HCT116 (cell line): ENCODE results near the gene SPTBN1. TPM values are rescaled to one million over a fixed set of nuclear protein-coding genes. Genes with fewer than 3 reads are reported as not detected.

Experiments used
- ATAC-seq: fragments of 200-7000 bp; cut with Tn5 transposase; 2 replicates; pipeline ENCODE4 v1.9.1; 2020; ENCODE audit warnings: mild to moderate bottlenecking, moderate library complexity
- BruUV-seq: library from RNA; stranded (reverse); fragments of 400-500 nt; replicated peaks from 2 replicates; lab custom pipeline; 2021; lab: Mats Ljungman, UMichigan
- CTCF ChIA-PET: fragments of 300-600 bp; sonication (Branson Sonifier 250); formaldehyde crosslinking; loops from one replicate; lab custom pipeline; 2021; ENCODE audit warnings: antibody characterized with exemption; lab: Charles Lee
- POLR2A ChIA-PET: fragments of 300-600, 350-600 bp; sonication (Branson Sonifier 250); formaldehyde crosslinking; loops from one replicate; lab custom pipeline; 2021; ENCODE audit warnings: antibody characterized with exemption; lab: Charles Lee
- RAD21 ChIA-PET, 2 experiments: fragments of 300-600 bp; sonication (Branson Sonifier 250); formaldehyde crosslinking; loops; one replicate each; lab custom pipeline; 2023; ENCODE audit warnings: low total read pairs in 2 of 2; ENCODE audit not compliant: uncharacterized antibody in 2 of 2, unreplicated experiment in 2 of 2, low non-redundant PET in 1 of 2; lab: Charles Lee
- DNase-seq: peaks from one replicate; pipeline ENCODE4 v3.0.0-alpha.2; 2010; ENCODE audit warnings: low read depth, low spot score
- H2AFZ ChIP-seq: fragments of 200-600 bp; shearing (Covaris generic), sonication (generic); 2 replicates; pipeline ENCODE4 v1.6.1; 2017; ENCODE audit warnings: low read depth, mixed run types, mixed read lengths, antibody characterized with exemption, low read length; ENCODE audit not compliant: poor library complexity, severe bottlenecking
- H3K27ac ChIP-seq: 2 replicates; pipeline ENCODE4 v1.5.1; 2012; ENCODE audit warnings: low read depth, low read length
- H3K27me3 ChIP-seq: fragments of 200-600 bp; sonication (generic); 2 replicates; pipeline ENCODE4 v1.6.1; 2016; ENCODE audit warnings: mixed run types, low read length, mixed read lengths; ENCODE audit not compliant: insufficient read depth
- H3K36me3 ChIP-seq, 2 experiments: fragments of 200-500 bp in 1 of 2; fragments of 200-600 bp in 1 of 2; sonication (Bioruptor generic) in 1 of 2; sonication (generic) in 1 of 2; 2 replicates each; pipeline versions ENCODE4 v1.5.1 to v1.6.1; 2014 to 2016; ENCODE audit warnings: low read length in 2 of 2, inconsistent platforms in 1 of 2, mixed read lengths in 1 of 2, mixed run types in 1 of 2; ENCODE audit not compliant: insufficient read depth in 2 of 2, control insufficient read depth in 1 of 2
- H3K4me1 ChIP-seq, 2 experiments: fragments of 200-600 bp in 1 of 2; sonication (generic) in 1 of 2; 2 replicates each; pipeline versions ENCODE4 v1.5.1 to v1.6.1; 2012 to 2017; ENCODE audit warnings: low read length in 2 of 2, inconsistent platforms in 1 of 2, mild to moderate bottlenecking in 1 of 2, mixed read lengths in 1 of 2, mixed run types in 1 of 2, moderate library complexity in 1 of 2; ENCODE audit not compliant: insufficient read depth in 2 of 2, control insufficient read depth in 1 of 2
- H3K4me2 ChIP-seq: fragments of 200-600 bp; sonication (generic); 2 replicates; pipeline ENCODE4 v1.6.1; 2017; ENCODE audit warnings: mixed run types, low read length, mixed read lengths
- H3K4me3 ChIP-seq, 2 experiments: fragments of 200-600 bp in 1 of 2; sonication (generic) in 1 of 2; replicated peaks in 1 of 2; 2 replicates each; pipeline ENCODE4 v1.5.1; 2011 to 2016; ENCODE audit warnings: low read length in 2 of 2, control low read depth in 1 of 2, low read depth in 1 of 2, mild to moderate bottlenecking in 1 of 2, mixed read lengths in 1 of 2, mixed run types in 1 of 2
- H3K79me2 ChIP-seq: fragments of 200-600 bp; sonication (generic); 2 replicates; pipeline ENCODE4 v1.6.1; 2017; ENCODE audit warnings: mild to moderate bottlenecking, mixed run types, low read length, moderate library complexity, mixed read lengths; ENCODE audit not compliant: insufficient read depth
- H3K9ac ChIP-seq: fragments of 200-600 bp; sonication (generic); 2 replicates; pipeline ENCODE4 v1.6.1; 2016; ENCODE audit warnings: low read length, mixed read lengths
- H3K9me2 ChIP-seq: fragments of 200-600 bp; sonication (generic), shearing (Covaris generic); 2 replicates; pipeline ENCODE4 v1.6.1; 2017; ENCODE audit warnings: mixed run types, mild to moderate bottlenecking, moderate library complexity; ENCODE audit not compliant: insufficient read depth
- H3K9me3 ChIP-seq, 2 experiments: fragments of 200-500 bp in 1 of 2; fragments of 200-600 bp in 1 of 2; sonication (Bioruptor generic) in 1 of 2; sonication (generic) in 1 of 2; 2 replicates each; pipeline ENCODE4 v1.6.1; 2014 to 2017; ENCODE audit warnings: low read length in 2 of 2, mixed read lengths in 2 of 2, inconsistent platforms in 1 of 2, low read depth in 1 of 2, mild to moderate bottlenecking in 1 of 2, mixed run types in 1 of 2, moderate library complexity in 1 of 2; ENCODE audit not compliant: control insufficient read depth in 1 of 2, insufficient read depth in 1 of 2
- H4K20me1 ChIP-seq: fragments of 200-600 bp; sonication (generic), shearing (Covaris generic); 2 replicates; pipeline ENCODE4 v1.6.1; 2017; ENCODE audit warnings: mixed run types, mild to moderate bottlenecking, moderate library complexity; ENCODE audit not compliant: insufficient read depth
- ATF3 ChIP-seq: IDR thresholded peaks from 2 replicates; pipeline ENCODE4 v1.6.1; 2012
- CEBPB ChIP-seq: IDR thresholded peaks from 2 replicates; pipeline ENCODE4 v1.6.1; 2012; ENCODE audit warnings: low read depth
- CTCF ChIP-seq, 3 experiments: fragments of 200-600 bp in 1 of 3; sonication (generic) in 1 of 3; IDR thresholded peaks in 2 of 3; conservative IDR thresholded peaks in 1 of 3; 2 replicates each; pipeline ENCODE4 v1.5.1; 2012 to 2017; ENCODE audit warnings: low read depth in 2 of 3, low read length in 2 of 3, antibody characterized with exemption in 1 of 3, borderline replicate concordance in 1 of 3, control low read depth in 1 of 3, mild to moderate bottlenecking in 1 of 3, mixed read lengths in 1 of 3, mixed run types in 1 of 3, moderate library complexity in 1 of 3; ENCODE audit not compliant: insufficient read depth in 1 of 3
- EGR1 ChIP-seq: IDR thresholded peaks from 2 replicates; pipeline ENCODE4 v1.6.1; 2012; ENCODE audit warnings: low read depth
- EZH2phosphoT487 ChIP-seq: fragments of 200-600 bp; IDR thresholded peaks from 2 replicates; pipeline ENCODE4 v1.6.1; 2018; ENCODE audit warnings: antibody characterized with exemption, borderline replicate concordance
- FOSL1 ChIP-seq: IDR thresholded peaks from 2 replicates; pipeline ENCODE4 v1.6.1; 2012; ENCODE audit warnings: low read depth
- POLR2A ChIP-seq: IDR thresholded peaks from 2 replicates; pipeline ENCODE4 v1.7.0; 2011; ENCODE audit warnings: borderline replicate concordance; ENCODE audit not compliant: insufficient read depth, insufficient read length; ENCODE audit errors: extremely low read depth
- RAD21 ChIP-seq: IDR thresholded peaks from 2 replicates; pipeline ENCODE4 v1.6.1; 2012; ENCODE audit warnings: low read depth, mild to moderate bottlenecking
- REST ChIP-seq: IDR thresholded peaks from 2 replicates; pipeline ENCODE4 v1.6.1; 2012; ENCODE audit warnings: low read depth
- SIN3A ChIP-seq: IDR thresholded peaks from 2 replicates; pipeline ENCODE4 v1.6.1; 2012; ENCODE audit warnings: low read depth
- TCF7L2 ChIP-seq: IDR thresholded peaks from 2 replicates; pipeline ENCODE4 v1.7.0; 2011; ENCODE audit warnings: borderline replicate concordance, inconsistent platforms; ENCODE audit not compliant: insufficient read depth, insufficient read length; ENCODE audit errors: extremely low read depth
- YY1 ChIP-seq: IDR thresholded peaks from 2 replicates; pipeline ENCODE4 v1.6.1; 2011; ENCODE audit warnings: low read length, low read depth, moderate library complexity, mild to moderate bottlenecking; ENCODE audit not compliant: insufficient replicate concordance; ENCODE audit errors: extremely low read depth
- ZBTB33 ChIP-seq: IDR thresholded peaks from 2 replicates; pipeline ENCODE4 v1.6.1; 2011; ENCODE audit warnings: mild to moderate bottlenecking, low read length, moderate library complexity; ENCODE audit not compliant: insufficient replicate concordance; ENCODE audit errors: extremely low read depth
- ZNF274 ChIP-seq: fragments of 200-500 bp; sonication (Bioruptor generic); IDR thresholded peaks from 2 replicates; pipeline ENCODE4 v1.6.1; 2014; ENCODE audit warnings: mild to moderate bottlenecking, low read depth, low read length, inconsistent platforms
- intact Hi-C: fragments of 100-400 bp; cut with micrococcal nuclease; formaldehyde crosslinking; loops from 2 replicates; pipeline ENCODE4 v1.10.0; 2022
- total RNA-seq: library from RNA; stranded (reverse); gene quantifications from one replicate; pipeline ENCODE4 v1.2.1, GENCODE V29; 2021; ENCODE audit not compliant: unreplicated experiment

SPTBN1 gene
- total RNA-seq, 1 experiment from 2014 or later: 84.4 TPM

GRCh38 chr2:54609241-54609640 is 153.1 kb downstream of the SPTBN1 start:
- H4K20me1 ChIP-seq: no peaks in the 10 kb centered on the region
- TF ChIP-seq SIN3A (no peak), REST (no peak), CTCF (IDR thresholded peaks at IDR 0.05 in 2 of 3, conservative IDR thresholded peaks at IDR 0.05 in 1 of 3; ENCODE audit: borderline replicate concordance in 1 of 3, insufficient read depth in 1 of 3, low read depth in 2 of 3, low read length in 2 of 3) (no peak), EZH2phosphoT487 (no peak), FOSL1 (no peak), ZNF274 (no peak), ATF3 (no peak), RAD21 (no peak), EGR1 (no peak), TCF7L2 (no peak), CEBPB (no peak), ZBTB33 (no peak), YY1 (no peak), POLR2A (no peak)
- TF ChIP-seq, all 23 proteins: peak for 0
- intact Hi-C loops: no loop called here
- ChIA-PET CTCF (interaction anchor here (0.6 kb wide), 1 partner anchor 71 kb away, joined by 3 read pairs; no protein-coding TSS in a partner anchor), RAD21 (no interaction called here), POLR2A (no interaction called here)
- Histone ChIP-seq H3K9me3 (no peaks in the 10 kb centered on the region), H3K27ac (no peak overlapping the region), H3K9ac (no peak overlapping the region), H3K9me2 (no peaks in the 10 kb centered on the region), H3K4me1 (no peaks in the 10 kb centered on the region), H3K4me3 (no peak overlapping the region), H2AFZ (no peak overlapping the region), H3K79me2 (peaks cover 72% of the 10 kb centered on the region), H3K27me3 (no peaks in the 10 kb centered on the region), H3K4me2 (no peak overlapping the region), H3K36me3 (no peaks in the 10 kb centered on the region)
- DNase-seq: no peak
- BruUV-seq: no TSS peak
- no peak for ATAC-seq
